H1 (cell line): ENCODE data around the gene NEK4. TPM values are rescaled to one million over a fixed set of nuclear protein-coding genes. Genes with fewer than 3 reads are reported as not detected.

Experiments
- CHD7 ChIP-seq: fragments of 300-600 bp; sonication (generic); IDR thresholded peaks from 2 replicates; pipeline ENCODE4 v1.7.1; 2012; ENCODE audit warnings: low read length, moderate library complexity, mild to moderate bottlenecking, inconsistent platforms; ENCODE audit not compliant: insufficient replicate concordance
- CTBP2 ChIP-seq: IDR thresholded peaks from 2 replicates; pipeline ENCODE4 v1.7.0; 2011; ENCODE audit warnings: borderline replicate concordance, mild to moderate bottlenecking, moderate library complexity, mixed read lengths, low read length; ENCODE audit not compliant: insufficient read depth, insufficient read length
- EGR1 ChIP-seq: IDR thresholded peaks from 2 replicates; pipeline ENCODE4 v1.6.1; 2011; ENCODE audit warnings: low read depth, low read length, borderline replicate concordance
- FOSL1 ChIP-seq: IDR thresholded peaks from 2 replicates; pipeline ENCODE4 v1.6.1; 2011; ENCODE audit warnings: mild to moderate bottlenecking, low read depth, low read length, moderate library complexity; ENCODE audit not compliant: insufficient read depth
- POLR2AphosphoS5 ChIP-seq: IDR thresholded peaks from 2 replicates; pipeline ENCODE4 v1.6.1; 2011; ENCODE audit warnings: low read depth, low read length
- SAP30 ChIP-seq: fragments of 300-600 bp; sonication (generic); IDR thresholded peaks from 2 replicates; pipeline ENCODE4 v1.7.1; 2012; ENCODE audit warnings: low read length, moderate library complexity, mild to moderate bottlenecking, inconsistent platforms; ENCODE audit not compliant: insufficient read depth, insufficient replicate concordance
- SIX5 ChIP-seq: IDR thresholded peaks from 2 replicates; pipeline ENCODE4 v1.6.1; 2011; ENCODE audit warnings: mild to moderate bottlenecking, low read depth, low read length
- YY1 ChIP-seq: IDR thresholded peaks from 2 replicates; pipeline ENCODE4 v1.6.1; 2011; ENCODE audit warnings: low read depth, mild to moderate bottlenecking, low read length
- ZNF274 ChIP-seq: IDR thresholded peaks from 2 replicates; pipeline ENCODE4 v1.7.0; 2012; ENCODE audit warnings: low read length, borderline replicate concordance; ENCODE audit errors: extremely low read depth
- polyA plus RNA-seq, 7 experiments: library from polyadenylated mRNA; depleted of rRNA in 3 of 7; stranded (reverse) in 5 of 7; unstranded in 2 of 7; fragments of >200 nt in 5 of 7; fragments of 200-250 nt in 2 of 7; gene quantifications; 1 replicate in 5 of 7; 2 replicates in 1 of 7; 4 replicates in 1 of 7; pipeline versions ENCODE4 v1.2.1 to v1.2.3, GENCODE V29; 2011 to 2013; ENCODE audit warnings: missing spikeins in 2 of 7, mixed read lengths in 2 of 7
- total RNA-seq: library from RNA; stranded (reverse); fragmentation: NEBNext Ultra II Directional; extraction: Animal tissue kit (Norgen Biotek cat#: 25700); gene quantifications from 2 replicates; pipeline ENCODE4 v1.2.1, GENCODE V29; 2021

The NEK4 gene
- total and polyA plus RNA-seq, 2 of the 8 experiments (the other 6 are each of a cell fraction or from before 2014, with no cell fraction given), result 7.5 to 40.0 TPM

- TF ChIP-seq FOSL1, result no peak
- TF ChIP-seq CTBP2, result peak; percentile 2
- TF ChIP-seq CHD7, result no peak
- TF ChIP-seq EGR1, result no peak
- peak; percentile 98 for TF ChIP-seq SAP30
- TF ChIP-seq YY1, result no peak
- TF ChIP-seq SIX5, result no peak
- TF ChIP-seq ZNF274, result no peak
- peak; percentile 92 for TF ChIP-seq POLR2AphosphoS5
Measured at GRCh38 chr3:52685709-52686691, 84.7 kb downstream of the NEK4 start, which contains the start of the genes GNL3 and PBRM1 (continued).
